Liver (tissue), 9 donors: Measurements from ENCODE around the gene EVI5. TPM values are rescaled to one million over a fixed set of nuclear protein-coding genes. Genes with fewer than 3 reads are reported as not detected.

Experiments used
- DNase-seq: peaks from one replicate; pipeline ENCODE4 v3.0.0-alpha.2; 2017; ENCODE audit warnings: low spot score
- H3K27ac ChIP-seq, 2 donors: one replicate each; pipeline ENCODE4 v1.7.0; 2013; ENCODE audit warnings: inconsistent platforms in 2 of 2, low read length in 2 of 2, control low read depth in 1 of 2, low read depth in 1 of 2, mild to moderate bottlenecking in 1 of 2
- H3K27me3 ChIP-seq, 4 donors: one replicate each; pipeline versions ENCODE4 v1.6.1 to v1.7.0; 2013; ENCODE audit warnings: low read length in 3 of 4, inconsistent platforms in 1 of 4, mild to moderate bottlenecking in 1 of 4, moderate library complexity in 1 of 4; ENCODE audit not compliant: control insufficient read depth in 4 of 4, insufficient read depth in 4 of 4
- H3K36me3 ChIP-seq, 4 donors: one replicate each; pipeline versions ENCODE4 v1.6.1 to v1.7.0; 2013; ENCODE audit warnings: low read length in 3 of 4, mild to moderate bottlenecking in 3 of 4, low read depth in 1 of 4, moderate library complexity in 1 of 4; ENCODE audit not compliant: control insufficient read depth in 4 of 4, insufficient read depth in 3 of 4
- H3K4me1 ChIP-seq, 4 donors: one replicate each; pipeline versions ENCODE4 v1.6.1 to v1.7.0; 2013; ENCODE audit warnings: low read length in 3 of 4, mild to moderate bottlenecking in 3 of 4, moderate library complexity in 1 of 4; ENCODE audit not compliant: control insufficient read depth in 4 of 4, insufficient read depth in 4 of 4
- H3K4me3 ChIP-seq, 3 donors: one replicate each; pipeline versions ENCODE4 v1.6.1 to v1.7.0; 2013; ENCODE audit warnings: low read length in 3 of 3, control low read depth in 1 of 3, low read depth in 1 of 3, mild to moderate bottlenecking in 1 of 3
- H3K9ac ChIP-seq, 2 donors: one replicate each; pipeline ENCODE4 v1.7.0; 2013; ENCODE audit warnings: low read length in 2 of 2, mild to moderate bottlenecking in 2 of 2, moderate library complexity in 2 of 2, control low read depth in 1 of 2, low read depth in 1 of 2
- H3K9me3 ChIP-seq, 4 donors: one replicate each; pipeline versions ENCODE4 v1.6.1 to v1.7.0; 2013; ENCODE audit warnings: low read length in 3 of 4; ENCODE audit not compliant: control insufficient read depth in 4 of 4
- EGR1 ChIP-seq, 2 donors: IDR thresholded peaks; 2 replicates each; pipeline ENCODE4 v1.6.1; 2016 to 2018; ENCODE audit warnings: antibody characterized with exemption in 2 of 2, low read depth in 2 of 2
- FOXA1 ChIP-seq: IDR thresholded peaks from 2 replicates; pipeline ENCODE4 v1.6.1; 2016; ENCODE audit warnings: antibody characterized with exemption
- FOXA2 ChIP-seq: IDR thresholded peaks from 2 replicates; pipeline ENCODE4 v1.6.1; 2016; ENCODE audit warnings: antibody characterized with exemption
- HNF4G ChIP-seq: IDR thresholded peaks from 2 replicates; pipeline ENCODE4 v1.6.1; 2016; ENCODE audit warnings: antibody characterized with exemption
- JUND ChIP-seq, 2 donors: IDR thresholded peaks; 2 replicates each; pipeline ENCODE4 v1.6.1; 2016; ENCODE audit warnings: antibody characterized with exemption in 2 of 2
- MAX ChIP-seq: IDR thresholded peaks from 2 replicates; pipeline ENCODE4 v1.6.1; 2016; ENCODE audit warnings: antibody characterized with exemption
- RAD21 ChIP-seq, 2 donors: IDR thresholded peaks; 2 replicates each; pipeline ENCODE4 v1.6.1; 2016; ENCODE audit warnings: antibody characterized with exemption in 2 of 2, mild to moderate bottlenecking in 2 of 2
- REST ChIP-seq: IDR thresholded peaks from 2 replicates; pipeline ENCODE4 v1.6.1; 2016; ENCODE audit warnings: antibody characterized with exemption, mild to moderate bottlenecking
- RXRA ChIP-seq, 2 donors: IDR thresholded peaks; 2 replicates each; pipeline ENCODE4 v1.6.1; 2017 to 2018; ENCODE audit warnings: antibody characterized with exemption in 2 of 2, mild to moderate bottlenecking in 1 of 2
- TAF1 ChIP-seq: conservative IDR thresholded peaks from 2 replicates; pipeline ENCODE4 v1.6.1; 2016; ENCODE audit warnings: antibody characterized with exemption, mild to moderate bottlenecking
- YY1 ChIP-seq: IDR thresholded peaks from 2 replicates; pipeline ENCODE4 v1.6.1; 2016; ENCODE audit warnings: antibody characterized with exemption, mild to moderate bottlenecking
- WGBS: extraction: QIAGEN DNeasy Blood & Tissue Kit; methylation state at CpG from one replicate; pipeline ENCODE4 v1.1.7; 2013; 5-methylcytosine and 5-hydroxymethylcytosine counted together
- polyA plus RNA-seq, 2 donors: library from polyadenylated mRNA; stranded (reverse) in 1 of 2; unstranded in 1 of 2; fragments of 200-250 nt in 1 of 2; fragments of >200 nt in 1 of 2; fragmentation: Nextera tagmentation in 1 of 2; extraction: Ambion mirVana in 1 of 2; gene quantifications; one replicate each; pipeline versions ENCODE4 v1.2.1 to v1.2.3, GENCODE V29; 2013 to 2015
- total RNA-seq, 2 donors: library from RNA; depleted of rRNA; stranded (reverse); fragments of >200 nt; gene quantifications; one replicate each; pipeline ENCODE4 v1.2.3, GENCODE V29; 2014
- TF ChIP-seq, protein P1 (sequence below): fragments of 150-350 bp; IDR thresholded peaks from 2 replicates; pipeline ENCODE4 v1.5.1; 2017; ENCODE audit warnings: improper control_type of control experiment, low read depth, low read length; ENCODE audit not compliant: missing input control
- TF ChIP-seq, protein P2 (sequence below): IDR thresholded peaks from 2 replicates; pipeline ENCODE4 v1.6.1; 2016; ENCODE audit warnings: antibody characterized with exemption
- donor health status: healthy.
- donor health status: healthy.
- donor health status: healthy.
- donor health status: healthy.
- donor health status: healthy.

Gene EVI5
- total and polyA plus RNA-seq, 4 donors, result 4.0 to 35.9 (median 19.1) TPM

DNA sequence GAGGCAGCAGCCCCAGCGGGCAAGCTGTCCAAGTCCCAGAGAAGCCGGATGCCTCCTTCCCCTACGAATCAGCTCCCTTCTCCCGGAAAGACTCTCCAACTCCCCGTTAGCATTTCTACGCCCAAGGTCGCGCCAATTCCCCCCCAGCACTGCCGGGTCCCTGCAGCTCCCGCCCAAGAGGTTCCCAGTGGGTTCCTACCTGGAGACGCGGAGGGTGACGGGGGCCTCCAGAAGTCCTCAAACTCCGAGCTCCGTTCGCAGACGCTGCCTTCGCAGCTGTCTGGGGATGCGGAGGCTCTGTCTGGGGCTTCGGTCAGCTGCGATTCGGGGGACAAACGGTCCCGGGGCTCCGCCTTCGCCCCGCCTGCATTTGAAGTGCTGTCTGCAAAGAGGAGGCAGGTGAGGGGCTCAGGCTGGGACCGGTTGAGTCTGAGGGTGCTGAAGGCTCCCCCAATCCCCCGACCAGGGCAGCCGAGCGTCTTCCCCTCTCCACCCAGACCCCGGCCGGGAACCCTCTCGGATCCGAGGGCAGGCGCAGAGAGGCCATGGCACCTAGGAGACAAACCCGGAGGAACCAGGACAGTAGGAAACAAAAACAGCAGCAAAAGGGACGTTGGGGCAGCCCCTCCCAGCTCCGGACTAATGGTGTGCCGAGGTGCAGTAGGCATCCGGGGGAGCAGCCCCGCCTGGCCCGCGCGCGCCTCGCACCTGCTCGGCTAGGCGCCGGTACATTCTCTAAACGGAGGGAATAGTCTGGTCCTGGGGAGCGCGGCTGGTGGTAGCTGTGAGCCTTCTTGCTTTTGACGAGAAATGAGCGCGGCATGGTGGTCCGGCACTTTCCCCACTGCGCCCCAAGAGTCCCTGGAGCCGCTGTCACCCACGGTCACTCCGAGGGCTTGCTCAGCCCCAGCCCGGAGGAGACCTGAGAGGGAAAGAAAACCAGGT is 302.0 kb downstream of the EVI5 start:
- no peaks in the 10 kb centered on the region for H3K36me3 ChIP-seq
- H3K4me3 ChIP-seq, result peak overlapping the region in 2 of 3 donors; percentile 32 to 71
- no peak overlapping the region for H3K27ac ChIP-seq
- no peak for DNase-seq
- TF ChIP-seq RAD21 (IDR thresholded peaks at IDR 0.05) (no peak), HNF4G (no peak), RXRA (IDR thresholded peaks at IDR 0.05) (no peak), JUND (IDR thresholded peaks at IDR 0.05) (no peak), FOXA1 (no peak)
- TF ChIP-seq, protein P1, sequence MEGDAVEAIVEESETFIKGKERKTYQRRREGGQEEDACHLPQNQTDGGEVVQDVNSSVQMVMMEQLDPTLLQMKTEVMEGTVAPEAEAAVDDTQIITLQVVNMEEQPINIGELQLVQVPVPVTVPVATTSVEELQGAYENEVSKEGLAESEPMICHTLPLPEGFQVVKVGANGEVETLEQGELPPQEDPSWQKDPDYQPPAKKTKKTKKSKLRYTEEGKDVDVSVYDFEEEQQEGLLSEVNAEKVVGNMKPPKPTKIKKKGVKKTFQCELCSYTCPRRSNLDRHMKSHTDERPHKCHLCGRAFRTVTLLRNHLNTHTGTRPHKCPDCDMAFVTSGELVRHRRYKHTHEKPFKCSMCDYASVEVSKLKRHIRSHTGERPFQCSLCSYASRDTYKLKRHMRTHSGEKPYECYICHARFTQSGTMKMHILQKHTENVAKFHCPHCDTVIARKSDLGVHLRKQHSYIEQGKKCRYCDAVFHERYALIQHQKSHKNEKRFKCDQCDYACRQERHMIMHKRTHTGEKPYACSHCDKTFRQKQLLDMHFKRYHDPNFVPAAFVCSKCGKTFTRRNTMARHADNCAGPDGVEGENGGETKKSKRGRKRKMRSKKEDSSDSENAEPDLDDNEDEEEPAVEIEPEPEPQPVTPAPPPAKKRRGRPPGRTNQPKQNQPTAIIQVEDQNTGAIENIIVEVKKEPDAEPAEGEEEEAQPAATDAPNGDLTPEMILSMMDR, result no peak
- WGBS, result 5% methylated on average over 62 of the region's 62 CpGs
- H3K9me3 ChIP-seq, result no peaks in the 10 kb centered on the region
- H3K4me1 ChIP-seq, result peaks cover 28 to 62% (median 54%) of the 10 kb centered on the region in 4 donors
- H3K9ac ChIP-seq, result peak overlapping the region in 1 of 2 donors; percentile 24
- peaks cover 0 to 14% (median 3%) of the 10 kb centered on the region in 4 donors for H3K27me3 ChIP-seq

GRCh38 chr1:92481971-92482664 is 302.8 kb downstream of the EVI5 start:
- WGBS, result 8% methylated on average over 39 of the region's 39 CpGs
- no peak overlapping the region for H3K9ac ChIP-seq
- H3K27ac ChIP-seq, result no peak overlapping the region
- H3K9me3 ChIP-seq, result no peaks in the 10 kb centered on the region
- H3K4me3 ChIP-seq, result peak overlapping the region in 2 of 3 donors; percentile 7 to 71
- no peak for TF ChIP-seq RXRA (IDR thresholded peaks at IDR 0.05)
- no peak for TF ChIP-seq RAD21 (IDR thresholded peaks at IDR 0.05)
- TF ChIP-seq FOXA1, result no peak
- TF ChIP-seq, protein P1, result no peak
- TF ChIP-seq HNF4G, result no peak
- no peak for TF ChIP-seq EGR1 (IDR thresholded peaks at IDR 0.05; ENCODE audit: low read depth in 2 of 2)
- no peak for TF ChIP-seq YY1
- peaks cover 28 to 62% (median 54%) of the 10 kb centered on the region in 4 donors for H3K4me1 ChIP-seq
- no peak for DNase-seq
- H3K27me3 ChIP-seq, result peaks cover 0 to 14% (median 3%) of the 10 kb centered on the region in 4 donors
- no peaks in the 10 kb centered on the region for H3K36me3 ChIP-seq

GRCh38 chr1:92481599-92481925 is 303.3 kb downstream of the EVI5 start:
- DNase-seq, result no peak
- Histone ChIP-seq H3K27ac (no peak overlapping the region), H3K27me3 (peaks cover 0 to 14% (median 3%) of the 10 kb centered on the region in 4 donors), H3K9me3 (no peaks in the 10 kb centered on the region), H3K4me3 (peak overlapping the region in 1 of 3 donors; percentile 71), H3K4me1 (peaks cover 28 to 58% (median 50%) of the 10 kb centered on the region in 4 donors), H3K9ac (no peak overlapping the region), H3K36me3 (no peaks in the 10 kb centered on the region)
- 28% methylated on average over 12 of the region's 12 CpGs for WGBS
- TF ChIP-seq FOXA2 (no peak), MAX (no peak), REST (no peak), TAF1 (no peak), RAD21 (IDR thresholded peaks at IDR 0.05) (no peak), YY1 (no peak), JUND (IDR thresholded peaks at IDR 0.05) (no peak), RXRA (IDR thresholded peaks at IDR 0.05) (no peak)
- TF ChIP-seq, protein P1, result no peak
- TF ChIP-seq, protein P2, sequence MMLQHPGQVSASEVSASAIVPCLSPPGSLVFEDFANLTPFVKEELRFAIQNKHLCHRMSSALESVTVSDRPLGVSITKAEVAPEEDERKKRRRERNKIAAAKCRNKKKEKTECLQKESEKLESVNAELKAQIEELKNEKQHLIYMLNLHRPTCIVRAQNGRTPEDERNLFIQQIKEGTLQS, result no peak
